Measurements from ENCODE around the gene MID1. TPM values are rescaled to one million over a fixed set of nuclear protein-coding genes. Genes with fewer than 3 reads are reported as not detected.

MID1 gene
- total RNA-seq, 2 experiments from 2014 or later, result 0.28 to 0.70 TPM

GRCh38 chrX:10536744-10537143 is 83.6 kb downstream of the MID1 start:
- no peak overlapping the region for H3K27ac Mint-ChIP-seq
- DNase-seq, result no peak
- H3K9me3 Mint-ChIP-seq, result no peaks in the 10 kb centered on the region
- H3K36me3 Mint-ChIP-seq, result no peaks in the 10 kb centered on the region
- no peak overlapping the region for H3K4me3 Mint-ChIP-seq
- no peaks in the 10 kb centered on the region for H3K4me1 Mint-ChIP-seq
- no peaks in the 10 kb centered on the region for H3K27me3 Mint-ChIP-seq

GRCh38 chrX:10534611-10535010 is 85.8 kb downstream of the MID1 start:
- Mint-ChIP-seq H3K27ac (no peak overlapping the region), H3K4me1 (no peaks in the 10 kb centered on the region), H3K9me3 (no peaks in the 10 kb centered on the region), H3K36me3 (no peaks in the 10 kb centered on the region), H3K4me3 (no peak overlapping the region), H3K27me3 (no peaks in the 10 kb centered on the region)
- DNase-seq, result no peak

- H3K4me1 Mint-ChIP-seq, result no peaks in the 10 kb centered on the region
- H3K9me3 Mint-ChIP-seq, result no peaks in the 10 kb centered on the region
- no peak overlapping the region for H3K27ac Mint-ChIP-seq
- H3K27me3 Mint-ChIP-seq, result peaks cover 3% of the 10 kb centered on the region
- DNase-seq, result no peak
- H3K4me3 Mint-ChIP-seq, result no peak overlapping the region
- H3K36me3 Mint-ChIP-seq, result no peaks in the 10 kb centered on the region
These were observed 86.6 kb downstream of the MID1 start for GRCh38 chrX:10533696-10534365.

- H3K27me3 Mint-ChIP-seq, result peaks cover 3% of the 10 kb centered on the region
- H3K4me3 Mint-ChIP-seq, result no peak overlapping the region
- H3K27ac Mint-ChIP-seq, result no peak overlapping the region
- no peaks in the 10 kb centered on the region for H3K9me3 Mint-ChIP-seq
- H3K36me3 Mint-ChIP-seq, result no peaks in the 10 kb centered on the region
- DNase-seq, result no peak
- no peaks in the 10 kb centered on the region for H3K4me1 Mint-ChIP-seq
These were observed 88.5 kb downstream of the MID1 start for GRCh38 chrX:10531927-10532326.

GRCh38 chrX:10529344-10529743 is 91.0 kb downstream of the MID1 start:
- no peaks in the 10 kb centered on the region for H3K4me1 Mint-ChIP-seq
- peaks cover 3% of the 10 kb centered on the region for H3K27me3 Mint-ChIP-seq
- no peak overlapping the region for H3K4me3 Mint-ChIP-seq
- H3K27ac Mint-ChIP-seq, result no peak overlapping the region
- H3K9me3 Mint-ChIP-seq, result no peaks in the 10 kb centered on the region
- no peak for DNase-seq
- no peaks in the 10 kb centered on the region for H3K36me3 Mint-ChIP-seq

GRCh38 chrX:10526451-10526850 is 93.9 kb downstream of the MID1 start:
- no peak for DNase-seq
- no peaks in the 10 kb centered on the region for H3K4me1 Mint-ChIP-seq
- peaks cover 6% of the 10 kb centered on the region for H3K27me3 Mint-ChIP-seq
- no peaks in the 10 kb centered on the region for H3K36me3 Mint-ChIP-seq
- H3K27ac Mint-ChIP-seq, result no peak overlapping the region
- no peak overlapping the region for H3K4me3 Mint-ChIP-seq
- no peaks in the 10 kb centered on the region for H3K9me3 Mint-ChIP-seq

GRCh38 chrX:10525381-10526120 is 94.8 kb downstream of the MID1 start:
- Mint-ChIP-seq H3K27ac (no peak overlapping the region), H3K36me3 (no peaks in the 10 kb centered on the region), H3K4me3 (no peak overlapping the region), H3K4me1 (no peaks in the 10 kb centered on the region), H3K27me3 (peaks cover 6% of the 10 kb centered on the region), H3K9me3 (no peaks in the 10 kb centered on the region)
- no peak for DNase-seq

- no peaks in the 10 kb centered on the region for H3K4me1 Mint-ChIP-seq
- no peaks in the 10 kb centered on the region for H3K9me3 Mint-ChIP-seq
- DNase-seq, result no peak
- peaks cover 6% of the 10 kb centered on the region for H3K27me3 Mint-ChIP-seq
- no peak overlapping the region for H3K27ac Mint-ChIP-seq
- no peaks in the 10 kb centered on the region for H3K36me3 Mint-ChIP-seq
- H3K4me3 Mint-ChIP-seq, result no peak overlapping the region
These were observed 95.8 kb downstream of the MID1 start for GRCh38 chrX:10524578-10524977.

GRCh38 chrX:10519761-10520160 is 100.6 kb downstream of the MID1 start:
- Mint-ChIP-seq H3K36me3 (no peaks in the 10 kb centered on the region), H3K27me3 (peaks cover 3% of the 10 kb centered on the region)

GRCh38 chrX:10519278-10519677 is 101.1 kb downstream of the MID1 start:
- Mint-ChIP-seq H3K27ac (no peak overlapping the region), H3K4me1 (no peaks in the 10 kb centered on the region)

More at GRCh38 chrX:10519761-10520160, 100.6 kb downstream of the MID1 start:
- no peak overlapping the region for H3K27ac Mint-ChIP-seq
- no peaks in the 10 kb centered on the region for H3K9me3 Mint-ChIP-seq
- DNase-seq, result no peak
- no peak overlapping the region for H3K4me3 Mint-ChIP-seq
- H3K4me1 Mint-ChIP-seq, result no peaks in the 10 kb centered on the region

GRCh38 chrX:10518073-10518472 is 102.3 kb downstream of the MID1 start:
- Mint-ChIP-seq H3K4me3 (no peak overlapping the region), H3K4me1 (no peaks in the 10 kb centered on the region), H3K9me3 (no peaks in the 10 kb centered on the region), H3K27ac (no peak overlapping the region), H3K36me3 (no peaks in the 10 kb centered on the region), H3K27me3 (peaks cover 3% of the 10 kb centered on the region)
- DNase-seq, result no peak

More at GRCh38 chrX:10519278-10519677, 101.1 kb downstream of the MID1 start:
- no peak for DNase-seq
- Mint-ChIP-seq H3K27me3 (peaks cover 3% of the 10 kb centered on the region), H3K9me3 (no peaks in the 10 kb centered on the region), H3K36me3 (no peaks in the 10 kb centered on the region), H3K4me3 (no peak overlapping the region)

- no peaks in the 10 kb centered on the region for H3K9me3 Mint-ChIP-seq
- no peak for DNase-seq
These were observed 103.5 kb downstream of the MID1 start for GRCh38 chrX:10516781-10517322.

GRCh38 chrX:10514891-10515290 is 105.5 kb downstream of the MID1 start:
- no peaks in the 10 kb centered on the region for H3K36me3 Mint-ChIP-seq
- H3K4me3 Mint-ChIP-seq, result no peak overlapping the region
- no peak overlapping the region for H3K27ac Mint-ChIP-seq
- H3K27me3 Mint-ChIP-seq, result no peaks in the 10 kb centered on the region
- no peaks in the 10 kb centered on the region for H3K9me3 Mint-ChIP-seq
- no peaks in the 10 kb centered on the region for H3K4me1 Mint-ChIP-seq
- no peak for DNase-seq

More at GRCh38 chrX:10516781-10517322, 103.5 kb downstream of the MID1 start:
- Mint-ChIP-seq H3K4me1 (no peaks in the 10 kb centered on the region), H3K27ac (no peak overlapping the region), H3K36me3 (no peaks in the 10 kb centered on the region), H3K27me3 (no peaks in the 10 kb centered on the region), H3K4me3 (no peak overlapping the region)

- no peak for DNase-seq
- Mint-ChIP-seq H3K4me3 (no peak overlapping the region), H3K4me1 (no peaks in the 10 kb centered on the region), H3K36me3 (no peaks in the 10 kb centered on the region), H3K27ac (no peak overlapping the region), H3K9me3 (no peaks in the 10 kb centered on the region), H3K27me3 (no peaks in the 10 kb centered on the region)
These were observed 106.4 kb downstream of the MID1 start for GRCh38 chrX:10513974-10514373.

- Mint-ChIP-seq H3K27ac (no peak overlapping the region), H3K36me3 (no peaks in the 10 kb centered on the region), H3K27me3 (no peaks in the 10 kb centered on the region), H3K4me3 (no peak overlapping the region), H3K4me1 (no peaks in the 10 kb centered on the region), H3K9me3 (no peaks in the 10 kb centered on the region)
- no peak for DNase-seq
These were observed 107.6 kb downstream of the MID1 start for GRCh38 chrX:10512741-10513140.

GRCh38 chrX:10512258-10512657 is 108.1 kb downstream of the MID1 start:
- H3K27me3 Mint-ChIP-seq, result no peaks in the 10 kb centered on the region

More at GRCh38 chrX:10512258-10512657, 108.1 kb downstream of the MID1 start:
- no peaks in the 10 kb centered on the region for H3K4me1 Mint-ChIP-seq
- no peak for DNase-seq
- H3K27ac Mint-ChIP-seq, result no peak overlapping the region
- H3K4me3 Mint-ChIP-seq, result no peak overlapping the region
- no peaks in the 10 kb centered on the region for H3K36me3 Mint-ChIP-seq
- H3K9me3 Mint-ChIP-seq, result no peaks in the 10 kb centered on the region
